Stimulated activated CD4-positive, alpha-beta T cell treated with anti-CD3 and anti-CD28 coated beads, Interleukin-1b, Interleukin-23, amount 100 ng/mL, for 48 hours (primary cell): ENCODE results near the gene CTDP1.
"Not testable (repeated sequence)": the region's sequence is repeated elsewhere in the genome, so short reads cannot be mapped to it uniquely, and the experiment has no call there.

ENCODE experiments used
- DNase-seq: peaks from one replicate; pipeline ENCODE4 v3.0.0-alpha.2; 2020

CTDP1 gene

DNA sequence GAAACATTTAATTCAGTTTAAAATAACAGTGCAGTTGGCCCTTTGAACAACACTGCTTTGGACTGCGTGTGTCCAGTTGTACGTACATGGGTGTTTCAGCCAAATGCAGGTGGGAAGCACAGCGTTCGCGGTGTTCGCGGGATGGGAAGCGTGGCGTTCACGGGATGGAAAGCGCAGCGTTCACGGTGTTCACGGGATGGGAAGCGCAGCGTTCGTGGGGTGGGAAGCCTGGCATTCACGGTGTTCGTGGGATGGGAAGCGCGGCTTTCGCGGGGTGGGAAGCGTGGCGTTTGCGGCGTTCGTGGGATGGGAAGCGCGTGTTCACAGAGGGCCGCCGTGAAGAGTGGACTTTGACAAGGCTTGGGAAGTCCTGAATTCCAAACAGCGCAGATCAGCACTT is 47.6 kb downstream of the CTDP1 start:
- DNase-seq: no peak

DNA sequence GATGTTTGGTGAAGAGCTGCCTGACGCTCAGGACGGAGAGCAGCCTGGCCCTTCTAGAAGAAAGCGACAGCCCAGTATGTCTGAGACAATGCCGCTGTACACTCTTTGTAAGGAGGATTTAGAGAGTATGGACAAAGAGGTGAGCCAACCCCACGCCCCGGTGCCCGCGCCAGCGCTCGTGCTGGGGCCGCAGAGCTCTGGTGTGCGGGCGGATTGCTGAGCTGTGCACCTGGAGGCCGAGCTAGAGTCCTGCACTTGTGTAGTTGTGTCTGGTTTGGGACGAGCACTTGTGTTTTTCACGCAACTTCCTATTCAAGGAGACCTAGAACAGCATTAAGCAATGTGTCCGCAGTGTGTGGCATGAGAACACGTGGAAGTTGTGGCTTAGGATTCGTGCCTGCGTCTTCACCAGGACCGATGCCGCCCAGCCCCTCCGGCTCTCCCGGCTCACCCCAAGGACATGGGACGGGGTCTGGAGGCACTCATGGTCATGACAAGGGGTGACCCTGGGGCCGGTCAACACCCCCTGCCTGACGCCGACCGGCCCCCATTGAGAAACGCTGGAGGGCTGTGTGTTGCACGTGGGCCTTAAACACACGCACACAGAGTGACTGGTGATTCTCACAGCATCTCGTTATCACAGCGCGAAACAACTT is 49.5 kb downstream of the CTDP1 start:
- DNase-seq: no peak

DNA sequence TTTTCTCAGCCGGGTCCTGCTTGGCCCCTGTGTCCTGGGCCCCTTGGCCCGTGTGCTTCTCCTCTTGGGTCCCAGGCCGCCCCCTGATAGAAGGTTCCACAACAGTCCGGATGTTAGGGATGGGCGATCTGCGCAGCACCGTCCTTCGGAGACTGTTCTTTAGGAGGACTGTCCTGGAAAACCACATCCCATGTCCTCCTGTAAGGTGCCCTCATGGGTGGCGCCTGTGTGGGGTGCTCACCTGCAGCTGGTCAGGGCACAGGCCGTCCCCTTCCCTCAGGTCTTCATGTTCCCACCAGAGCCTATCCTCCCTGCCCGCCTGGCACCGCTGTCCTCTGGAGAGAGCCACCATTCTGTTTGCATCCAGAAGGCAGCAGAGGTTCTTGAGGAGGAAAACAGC is 50.0 kb downstream of the CTDP1 start:
- DNase-seq: no peak

DNA sequence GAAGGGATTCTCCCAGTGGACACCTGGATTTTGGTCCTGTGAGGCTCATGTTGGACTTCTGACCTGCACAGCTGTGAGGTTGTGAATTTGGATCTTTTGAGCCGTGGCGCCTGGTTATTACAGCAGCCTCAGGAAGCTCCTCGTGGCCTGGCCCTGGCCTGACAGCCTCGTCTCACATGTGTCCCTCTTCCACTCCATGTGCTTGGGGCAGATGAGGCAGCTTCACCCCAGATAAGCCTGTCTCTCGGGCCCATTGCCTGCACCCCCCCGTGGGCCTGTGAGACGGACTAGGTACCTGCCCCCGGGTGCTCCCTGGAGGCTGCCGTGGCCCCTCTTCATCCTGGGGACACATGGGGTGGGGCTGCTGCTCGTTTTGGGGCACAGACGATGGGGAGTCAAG is 51.2 kb downstream of the CTDP1 start:
- no peak for DNase-seq

DNA sequence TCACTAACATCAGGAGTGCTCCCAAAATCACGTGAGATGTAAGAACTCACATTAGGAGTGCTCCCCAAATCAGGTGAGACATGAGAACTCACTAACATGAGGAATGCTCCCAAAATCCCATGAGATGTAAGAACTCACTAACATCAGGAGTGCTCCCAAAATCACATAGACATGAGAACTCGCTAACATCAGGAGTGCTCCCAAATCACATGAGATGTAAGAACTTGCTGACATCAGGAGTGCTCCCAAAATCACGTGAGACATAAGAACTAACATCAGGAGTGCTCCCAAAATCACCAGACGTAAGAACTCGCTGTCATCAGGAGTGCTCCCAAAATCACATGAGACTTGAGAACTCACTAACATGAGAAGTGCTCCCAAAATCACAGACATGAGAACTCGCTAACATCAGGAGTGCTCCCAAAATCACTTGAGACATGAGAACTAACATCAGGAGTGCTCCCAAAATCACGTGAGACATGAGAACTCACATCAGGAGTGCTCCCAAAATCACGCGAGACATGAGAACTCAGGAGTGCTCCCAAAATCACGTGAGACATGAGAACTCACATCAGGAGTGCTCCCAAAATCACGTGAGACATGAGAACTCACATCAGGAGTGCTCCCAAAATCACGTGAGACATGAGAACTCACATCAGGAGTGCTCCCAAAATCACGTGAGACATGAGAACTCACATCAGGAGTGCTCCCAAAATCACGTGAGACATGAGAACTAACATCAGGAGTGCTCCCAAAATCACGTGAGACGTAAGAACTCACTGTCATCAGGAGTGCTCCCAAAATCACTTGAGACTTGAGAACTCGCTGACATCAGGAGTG is 52.5 kb downstream of the CTDP1 start:
- DNase-seq: not testable (repeated sequence)

DNA sequence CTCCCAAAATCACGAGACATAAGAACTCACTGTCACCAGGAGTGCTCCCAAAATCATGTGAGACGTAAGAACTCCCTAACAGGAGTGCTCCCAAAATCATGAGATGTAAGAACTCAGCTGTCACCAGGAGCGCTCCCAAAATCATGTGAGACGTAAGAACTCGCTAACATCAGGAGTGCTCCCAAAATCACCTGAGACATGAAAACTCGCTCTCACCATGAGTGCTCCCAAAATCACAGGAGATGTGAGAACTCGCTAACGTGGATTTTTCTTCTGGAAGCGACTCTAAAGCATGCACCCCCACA is 53.1 kb downstream of the CTDP1 start:
- DNase-seq: no peak

DNA sequence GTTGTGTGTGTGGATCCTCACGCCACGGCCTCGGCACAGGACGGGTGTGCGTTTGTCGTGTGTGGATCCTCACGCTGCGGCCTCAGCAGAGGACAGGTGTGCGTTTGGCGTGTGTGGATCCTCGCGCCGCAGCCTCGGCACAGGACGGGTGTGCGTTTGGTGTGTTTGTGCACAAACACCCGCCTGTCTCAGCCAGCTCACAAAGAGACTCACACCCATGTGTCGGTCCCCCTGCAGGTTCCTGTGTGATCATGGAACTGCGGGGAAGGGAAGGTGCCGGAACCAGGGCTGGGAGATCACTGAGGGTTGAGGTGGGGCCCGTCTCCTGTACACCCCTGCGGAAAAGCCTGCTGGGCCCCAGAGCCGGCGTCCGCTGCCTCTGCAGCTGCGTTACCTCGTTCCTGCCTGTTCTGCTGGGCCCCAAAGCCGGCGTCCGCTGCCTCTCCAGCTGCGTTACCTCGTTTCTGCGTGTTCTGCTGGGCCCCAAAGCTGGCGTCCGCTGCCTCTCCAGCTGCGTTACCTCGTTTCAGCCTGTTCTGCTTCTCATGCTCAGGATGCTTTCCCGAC is 53.6 kb downstream of the CTDP1 start:
- DNase-seq: no peak

DNA sequence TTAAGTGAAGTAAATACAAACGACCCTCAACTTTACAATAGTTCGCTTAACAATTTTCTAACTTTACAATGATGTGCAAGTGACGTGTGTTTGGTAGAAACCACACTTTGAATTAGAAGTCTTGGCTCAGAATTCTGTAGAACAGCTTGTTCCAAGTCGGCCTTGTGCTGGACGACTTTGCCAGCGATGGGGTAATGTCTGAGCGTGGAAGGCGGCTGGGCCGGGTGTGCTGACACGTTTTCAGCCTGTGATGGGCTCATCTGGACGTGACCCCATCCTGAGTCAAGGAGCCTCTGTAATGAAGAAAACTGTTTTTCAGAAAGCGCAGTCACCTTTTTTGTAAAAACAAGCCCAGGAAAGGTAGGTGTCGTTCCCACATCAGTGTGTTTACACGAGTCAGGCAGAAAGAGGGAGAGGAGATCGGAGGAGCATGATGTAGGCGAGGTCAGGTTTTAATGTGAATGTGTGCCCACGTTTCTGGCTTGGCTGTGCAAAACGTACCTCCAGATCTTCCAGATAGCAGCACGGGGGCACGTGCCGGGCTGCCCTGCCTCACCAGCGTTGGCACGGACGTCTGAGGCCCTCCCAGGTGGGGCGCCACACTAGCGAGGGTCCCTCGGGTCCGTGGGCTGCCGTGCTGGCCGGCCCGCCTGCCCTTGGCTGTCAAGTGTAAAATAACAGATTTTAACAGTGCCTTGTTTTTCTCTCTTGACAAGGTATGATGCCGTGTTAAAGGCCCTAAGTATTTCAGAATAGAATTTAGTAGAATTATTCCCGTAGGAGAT is 54.6 kb downstream of the CTDP1 start:
- no peak for DNase-seq

DNA sequence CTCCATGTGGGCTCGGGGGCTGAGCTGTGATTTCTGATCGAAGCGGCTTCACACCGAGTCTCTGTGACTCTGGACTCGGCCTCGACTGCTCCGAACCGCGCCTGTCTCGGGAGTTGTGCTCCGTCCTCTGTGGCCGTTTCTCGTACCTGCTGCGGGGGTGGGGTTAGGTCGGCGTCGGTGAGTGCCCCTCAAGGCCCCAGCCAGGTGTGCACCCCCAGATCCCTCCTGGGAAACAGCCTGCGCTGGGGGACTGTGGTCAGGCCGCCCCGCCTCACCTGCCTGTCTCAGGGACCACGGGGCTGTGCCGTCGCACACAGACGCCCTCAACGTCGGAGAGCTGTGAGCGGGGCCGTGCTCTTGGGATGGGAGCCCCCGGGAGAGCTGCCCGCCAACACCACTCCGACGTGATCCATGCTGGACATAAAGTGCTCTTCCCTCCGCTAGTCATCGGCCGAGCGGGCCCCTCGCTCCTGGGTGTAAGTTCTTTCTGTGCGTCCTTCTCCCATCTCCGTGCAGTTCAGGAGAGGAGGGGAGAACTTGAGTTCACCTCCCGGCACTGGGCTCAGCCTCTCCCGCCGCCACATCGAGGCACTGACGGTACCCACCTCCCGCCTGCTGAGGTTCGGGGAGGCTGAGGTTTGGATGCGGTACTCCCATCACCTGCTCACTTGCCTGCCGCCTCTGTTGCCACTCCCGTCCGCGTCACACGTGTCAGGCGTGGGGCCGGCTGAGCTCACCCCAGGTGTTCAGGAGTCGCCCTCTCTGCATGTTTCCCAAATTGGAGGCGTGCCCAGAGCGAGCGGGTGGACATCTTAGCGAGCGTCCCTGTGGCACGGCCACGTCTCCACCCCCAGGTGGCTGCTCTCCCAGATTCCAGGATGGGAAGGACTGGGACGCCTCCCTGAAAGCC is 55.7 kb downstream of the CTDP1 start:
- no peak for DNase-seq

DNA sequence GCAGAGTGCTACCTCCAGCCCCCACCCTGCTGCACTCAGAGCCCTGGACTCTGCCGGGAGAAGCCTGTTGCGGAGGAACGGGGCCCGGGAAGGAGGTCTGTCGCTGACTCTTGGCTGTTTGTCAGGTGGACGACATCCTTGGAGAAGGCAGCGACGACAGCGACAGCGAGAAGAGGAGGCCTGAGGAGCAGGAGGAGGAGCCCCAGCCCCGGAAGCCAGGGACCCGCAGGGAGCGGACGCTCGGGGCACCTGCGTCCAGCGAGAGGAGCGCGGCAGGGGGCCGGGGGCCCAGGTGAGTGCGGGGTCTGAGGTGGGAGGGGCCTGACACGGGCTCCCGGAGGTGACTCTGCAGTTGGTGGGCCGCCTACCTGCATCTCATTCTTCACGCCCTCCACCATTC is 56.6 kb downstream of the CTDP1 start:
- DNase-seq: no peak

DNA sequence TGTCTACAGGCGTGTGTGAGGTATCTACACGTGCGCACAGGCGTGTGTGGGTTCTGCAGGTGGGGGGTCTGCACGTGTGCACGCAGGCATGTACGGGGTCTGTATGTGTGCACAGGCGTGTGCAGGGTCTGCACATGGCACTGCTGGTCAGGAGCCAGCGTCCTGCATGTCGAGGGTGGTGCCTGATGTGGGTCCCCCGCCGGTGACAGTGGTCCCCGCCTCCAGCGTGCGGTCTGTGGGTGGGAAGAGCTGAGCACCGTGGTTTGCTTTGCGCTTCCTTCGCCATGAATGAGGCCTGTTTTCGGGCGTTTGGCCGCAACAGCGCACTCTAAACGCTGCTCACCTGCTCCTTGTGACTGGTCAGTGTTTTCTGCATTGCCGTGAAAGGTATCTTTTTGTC is 57.2 kb downstream of the CTDP1 start:
- DNase-seq: no peak

DNA sequence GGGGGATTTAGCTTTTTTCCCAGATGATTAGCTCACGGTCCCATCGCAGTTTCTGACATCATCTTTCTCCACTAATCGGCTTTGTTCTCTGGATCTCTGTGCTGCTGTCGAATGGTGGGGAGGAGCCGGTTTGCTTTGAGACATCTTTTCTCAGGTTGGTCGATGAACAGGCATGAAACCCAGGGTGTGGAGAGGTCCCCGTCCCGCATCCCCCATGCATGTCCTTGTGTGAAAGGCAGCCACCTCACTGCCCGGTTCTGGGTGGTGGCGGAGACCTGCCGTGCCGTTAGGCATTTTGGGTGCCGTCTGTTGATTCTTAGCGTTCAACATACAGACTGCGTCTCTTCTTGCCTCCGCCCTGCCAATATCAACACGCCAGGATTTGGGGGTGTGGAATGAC is 57.8 kb downstream of the CTDP1 start:
- no peak for DNase-seq

DNA sequence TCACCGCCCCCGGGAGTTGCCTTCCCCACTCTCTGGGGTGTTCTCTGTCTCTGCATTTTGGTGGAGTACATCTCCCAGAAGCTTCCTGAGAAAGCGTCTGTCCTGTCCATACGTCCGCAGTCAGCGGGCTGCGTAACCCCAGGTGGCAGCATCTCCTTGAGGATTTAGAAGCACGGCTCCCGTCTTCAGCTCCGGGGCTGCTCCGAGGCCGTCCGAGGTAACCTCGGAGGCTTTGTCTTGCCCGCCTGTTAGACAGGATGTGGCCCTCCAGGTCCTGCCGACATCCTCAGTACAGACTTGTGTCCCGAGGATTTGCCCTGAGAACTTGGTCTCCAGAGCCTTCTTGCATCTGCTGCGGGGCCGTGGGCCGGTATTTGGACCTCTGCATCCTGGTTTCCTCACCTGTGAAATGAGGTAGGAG is 58.4 kb downstream of the CTDP1 start:
- DNase-seq: no peak

DNA sequence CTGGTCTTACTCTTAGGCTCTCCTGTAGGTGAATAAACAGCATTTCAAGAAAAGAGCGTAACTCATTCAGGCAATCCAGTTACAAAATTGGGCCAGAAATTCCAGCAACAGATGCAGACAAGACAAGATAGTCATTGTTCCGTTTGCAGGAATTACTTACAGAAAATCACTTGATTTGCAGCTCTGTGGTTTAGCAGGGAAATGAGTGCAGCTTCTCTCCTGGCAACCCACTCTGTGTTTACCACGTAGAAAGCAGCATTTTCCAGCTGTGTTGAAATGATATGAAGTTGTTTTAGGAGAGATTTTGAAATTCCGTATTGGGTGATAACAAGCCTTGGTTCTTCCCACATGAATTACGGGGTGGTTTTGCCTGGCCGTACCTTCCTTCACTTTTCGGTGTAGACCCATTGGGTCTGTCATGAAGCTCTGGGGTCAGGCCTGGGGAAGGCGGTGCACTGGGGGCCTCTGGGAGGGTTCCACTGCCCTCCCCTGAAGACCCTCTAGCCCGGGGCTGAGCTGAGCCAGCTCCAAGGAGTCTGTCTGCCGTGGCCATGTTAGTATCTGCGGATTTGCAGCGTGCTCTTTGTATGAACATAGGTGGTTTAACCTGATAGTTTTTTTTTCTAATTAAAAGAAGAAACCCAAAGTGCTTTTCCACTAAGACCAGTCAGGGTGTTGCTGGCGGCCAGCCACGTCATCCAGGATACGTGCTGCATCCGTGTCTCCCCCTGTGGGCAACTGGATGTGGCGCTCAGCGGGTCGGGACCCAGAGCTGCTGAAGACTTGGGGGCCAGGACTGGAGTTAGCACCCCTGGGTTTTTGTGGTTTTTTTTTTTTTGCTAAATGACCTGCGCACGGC is 59.2 kb downstream of the CTDP1 start:
- no peak for DNase-seq

DNA sequence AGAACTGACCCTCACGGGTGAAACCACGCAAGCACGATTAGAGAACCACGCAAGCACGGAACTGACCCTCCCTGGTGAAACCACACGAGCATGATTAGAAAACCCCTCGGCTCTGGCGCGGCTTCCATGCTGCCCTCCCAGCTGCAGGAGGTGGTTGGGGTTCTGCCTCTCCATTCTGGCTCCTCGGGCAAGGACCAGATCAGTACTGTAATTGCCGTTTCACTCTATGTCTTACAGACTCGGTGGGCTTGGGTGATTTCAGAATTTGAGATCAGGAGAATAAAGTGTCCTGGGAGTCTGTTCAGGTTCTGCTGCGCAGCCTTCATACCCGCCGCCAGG is 59.8 kb downstream of the CTDP1 start:
- no peak for DNase-seq

DNA sequence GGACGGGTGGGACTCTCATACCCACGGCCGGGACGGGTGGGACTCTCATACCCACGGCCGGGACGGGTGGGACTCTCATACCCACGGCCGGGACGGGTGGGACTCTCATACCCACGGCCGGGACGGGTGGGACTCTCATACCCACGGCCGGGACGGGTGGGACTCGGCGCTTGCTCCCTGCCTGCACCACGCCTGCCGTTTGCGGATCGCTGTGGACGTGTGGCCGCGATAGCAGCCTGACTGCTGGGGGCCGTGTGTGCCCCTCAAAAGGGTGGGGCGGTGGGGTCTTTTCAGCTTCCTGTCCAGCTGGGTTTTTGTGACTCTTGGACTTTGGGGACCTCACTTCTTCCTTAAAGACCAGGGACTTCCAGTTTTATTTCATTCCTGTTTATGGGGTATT is 60.4 kb downstream of the CTDP1 start:
- DNase-seq: not testable (repeated sequence)

DNA sequence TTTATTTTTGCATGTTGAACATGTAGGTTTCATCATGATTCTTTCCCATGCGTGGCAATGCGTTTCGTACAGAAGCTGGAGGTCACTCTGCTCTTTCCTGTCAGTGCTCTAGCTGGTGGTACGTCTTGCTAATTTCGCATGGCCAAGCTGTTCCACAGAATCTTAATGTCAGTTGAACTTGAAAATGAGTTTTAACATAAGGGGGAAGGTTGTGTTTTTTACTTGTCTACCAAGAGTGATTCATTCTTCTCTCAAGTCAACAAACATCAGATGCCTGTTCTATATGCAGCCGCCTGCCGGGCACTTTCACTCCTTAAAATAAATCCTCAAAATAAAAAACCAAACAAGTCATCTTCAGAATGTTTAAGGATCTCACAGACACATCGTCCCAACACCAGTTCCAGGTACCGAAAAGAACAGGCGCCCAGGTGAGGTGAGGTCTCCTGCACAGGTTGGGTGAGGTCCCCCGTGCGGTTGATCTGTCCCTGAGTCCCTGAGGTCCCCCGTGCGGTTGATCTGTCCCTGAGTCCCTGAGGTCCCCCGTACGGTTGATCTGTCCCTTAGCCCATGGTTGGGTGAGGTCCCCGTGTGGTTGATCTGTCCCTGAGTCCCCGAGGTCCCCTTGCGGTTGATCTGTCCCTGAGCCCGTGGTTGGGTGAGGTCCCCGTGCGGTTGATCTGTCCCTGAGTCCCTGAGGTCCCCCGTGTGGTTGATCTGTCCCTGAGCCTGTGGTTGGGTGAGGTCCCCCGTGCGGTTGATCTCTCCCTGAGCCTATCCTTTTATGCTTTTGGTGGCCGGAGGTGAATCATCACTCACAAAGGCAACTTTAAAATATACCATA is 61.1 kb downstream of the CTDP1 start:
- DNase-seq: no peak

DNA sequence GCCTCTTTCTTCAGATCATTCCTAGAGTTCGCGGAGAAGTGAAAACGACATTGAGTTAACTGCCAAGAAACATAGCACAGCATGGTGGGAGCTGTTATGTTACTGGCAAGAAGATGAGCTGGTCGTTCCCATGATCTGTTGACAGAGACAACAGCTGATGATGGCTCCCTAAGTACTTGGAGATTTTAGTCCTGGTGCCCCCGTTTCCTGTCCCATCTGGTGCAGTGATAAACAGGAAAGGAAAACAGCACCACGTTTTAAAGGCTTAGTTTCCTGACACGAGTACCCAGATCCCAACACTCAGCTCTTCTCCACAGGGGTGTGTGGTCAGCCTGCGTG is 61.7 kb downstream of the CTDP1 start:
- DNase-seq: no peak

DNA sequence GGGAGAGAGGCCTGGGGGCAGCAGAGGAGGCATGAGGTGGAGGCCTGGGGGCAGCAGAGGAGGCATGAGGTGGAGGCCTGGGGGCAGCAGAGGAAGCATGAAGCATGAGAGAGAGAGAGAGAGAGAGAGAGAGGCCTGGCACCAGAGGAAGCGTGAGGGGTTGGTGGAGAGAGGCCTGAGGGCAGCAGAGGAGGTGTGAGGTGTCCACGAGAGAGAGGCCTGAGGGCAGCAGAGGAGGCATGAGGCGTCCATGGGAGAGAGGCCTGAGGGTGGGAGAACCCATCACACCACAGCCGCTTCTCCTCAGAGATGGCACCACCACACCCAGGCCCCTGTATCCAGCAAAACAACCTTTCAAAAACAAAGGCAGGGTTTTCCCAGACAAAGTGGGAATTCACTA is 62.5 kb downstream of the CTDP1 start:
- no peak for DNase-seq

DNA sequence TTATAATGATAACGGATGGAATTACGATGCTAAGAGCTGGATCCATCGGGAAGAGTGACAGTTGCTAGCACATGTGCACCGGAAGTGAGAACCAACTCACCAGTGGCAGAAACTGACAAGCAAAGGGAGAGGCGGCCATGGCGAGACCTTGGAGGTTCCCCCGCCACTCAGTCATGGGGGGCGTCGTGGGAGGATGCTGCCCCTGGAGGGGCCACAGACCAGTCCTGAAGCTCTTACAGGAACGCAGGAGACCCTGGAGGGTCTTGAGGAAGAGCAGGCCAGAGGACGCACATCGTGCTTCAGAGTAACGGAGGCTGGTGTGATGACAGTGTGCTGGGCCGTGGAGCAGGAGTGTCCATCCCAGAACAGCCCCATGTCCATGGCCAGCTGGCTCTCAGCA is 65.0 kb downstream of the CTDP1 start:
- DNase-seq: no peak

DNA sequence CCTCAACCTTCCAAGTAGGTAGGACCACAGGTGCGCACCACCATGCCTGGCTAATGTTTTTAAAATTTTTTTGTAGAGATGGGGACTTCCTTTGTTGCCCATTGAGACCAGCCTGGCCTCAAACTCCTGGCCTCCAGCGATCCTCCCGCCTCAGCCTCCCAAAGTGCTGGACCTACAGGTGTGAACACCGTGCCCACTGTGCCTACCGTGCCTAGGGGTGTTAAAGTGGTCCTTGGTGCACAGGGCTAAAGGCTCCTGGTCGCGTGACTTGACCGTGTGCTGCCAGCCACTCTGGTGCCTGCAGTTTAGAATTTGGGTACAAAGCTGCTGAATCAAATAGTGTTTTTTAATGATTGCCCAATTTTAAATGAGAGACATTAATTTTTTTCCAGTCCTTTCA is 67.1 kb downstream of the CTDP1 start:
- DNase-seq: no peak
